GM23338 (cell line): Measurements from ENCODE around the gene ZNF77. TPM values are rescaled to one million over a fixed set of nuclear protein-coding genes. Genes with fewer than 3 reads are reported as not detected.

Source experiments
- STAT1 ChIP-seq: IDR thresholded peaks from one replicate; pipeline ENCODE4 v1.6.1; 2016; ENCODE audit warnings: antibody characterized with exemption; ENCODE audit not compliant: unreplicated experiment
- ZNF331 ChIP-seq: fragments of 250-450 bp; sonication (Bioruptor Pico); IDR thresholded peaks from 2 replicates; pipeline ENCODE4 v1.5.0; 2020; ENCODE audit warnings: low read depth, mild to moderate bottlenecking, moderate library complexity
- polyA plus RNA-seq: library from polyadenylated mRNA; unstranded; fragments of >200 nt; fragmentation: Nextera tagmentation; extraction: Ambion mirVana; gene quantifications from 2 replicates; pipeline ENCODE4 v1.2.1, GENCODE V29; 2016
- total RNA-seq: library from RNA; depleted of rRNA; stranded (reverse); fragments of >200 nt; shearing (Covaris generic); gene quantifications from 2 replicates; pipeline ENCODE4 v1.2.3, GENCODE V29; 2014; rRNA removed
- TF ChIP-seq, protein P1 (sequence below): IDR thresholded peaks from one replicate; pipeline ENCODE4 v1.6.1; 2018; ENCODE audit warnings: antibody characterized with exemption; ENCODE audit not compliant: unreplicated experiment
- TF ChIP-seq, protein P2 (sequence below), 2 experiments: fragments of 200-600 bp in 1 of 2; sonication (generic) in 1 of 2; conservative IDR thresholded peaks; 2 replicates each; pipeline versions ENCODE4 v1.5.1 to v1.6.1; 2016 to 2017; ENCODE audit warnings: antibody characterized with exemption in 2 of 2, low read depth in 2 of 2, mild to moderate bottlenecking in 2 of 2, moderate library complexity in 1 of 2

Gene ZNF77
- total and polyA plus RNA-seq, 2 experiments from 2014 or later, result 3.3 to 4.5 TPM

DNA sequence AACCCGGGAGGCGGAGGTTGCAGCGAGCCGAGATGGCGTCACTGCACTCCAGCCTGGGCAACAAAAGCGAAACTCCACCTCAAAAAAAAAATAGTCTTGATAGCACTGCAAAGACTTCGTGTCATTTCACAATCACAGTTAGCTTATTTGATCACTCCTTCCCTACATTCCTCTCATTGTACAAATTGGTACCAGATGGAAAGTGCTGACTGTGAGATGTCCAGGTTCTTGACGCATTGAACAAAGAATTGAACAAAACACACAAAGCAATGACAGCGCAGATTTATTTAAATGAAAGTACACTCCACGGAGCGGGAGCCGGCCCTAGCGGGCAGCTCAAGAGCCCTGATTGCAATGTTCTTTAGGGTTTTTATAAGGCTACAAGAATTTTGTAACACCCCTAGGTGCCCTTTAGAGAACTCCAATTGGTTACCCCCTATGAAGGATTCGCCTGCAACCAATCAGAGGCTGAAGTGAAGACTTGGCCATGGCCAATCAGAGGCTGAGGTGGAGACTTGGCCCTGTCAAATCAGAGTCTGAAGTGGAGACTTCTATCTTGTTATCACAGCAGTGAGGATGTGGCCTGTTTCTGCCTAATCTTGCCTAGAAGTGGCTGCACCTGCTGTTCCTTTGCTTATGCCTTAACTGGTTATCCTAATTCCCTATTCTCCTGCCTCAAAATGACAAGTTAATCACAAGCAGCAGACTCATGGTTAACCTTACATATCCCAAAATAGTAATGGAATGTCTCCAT is 60.9 kb downstream of the ZNF77 start (continued):
- TF ChIP-seq, protein P1, sequence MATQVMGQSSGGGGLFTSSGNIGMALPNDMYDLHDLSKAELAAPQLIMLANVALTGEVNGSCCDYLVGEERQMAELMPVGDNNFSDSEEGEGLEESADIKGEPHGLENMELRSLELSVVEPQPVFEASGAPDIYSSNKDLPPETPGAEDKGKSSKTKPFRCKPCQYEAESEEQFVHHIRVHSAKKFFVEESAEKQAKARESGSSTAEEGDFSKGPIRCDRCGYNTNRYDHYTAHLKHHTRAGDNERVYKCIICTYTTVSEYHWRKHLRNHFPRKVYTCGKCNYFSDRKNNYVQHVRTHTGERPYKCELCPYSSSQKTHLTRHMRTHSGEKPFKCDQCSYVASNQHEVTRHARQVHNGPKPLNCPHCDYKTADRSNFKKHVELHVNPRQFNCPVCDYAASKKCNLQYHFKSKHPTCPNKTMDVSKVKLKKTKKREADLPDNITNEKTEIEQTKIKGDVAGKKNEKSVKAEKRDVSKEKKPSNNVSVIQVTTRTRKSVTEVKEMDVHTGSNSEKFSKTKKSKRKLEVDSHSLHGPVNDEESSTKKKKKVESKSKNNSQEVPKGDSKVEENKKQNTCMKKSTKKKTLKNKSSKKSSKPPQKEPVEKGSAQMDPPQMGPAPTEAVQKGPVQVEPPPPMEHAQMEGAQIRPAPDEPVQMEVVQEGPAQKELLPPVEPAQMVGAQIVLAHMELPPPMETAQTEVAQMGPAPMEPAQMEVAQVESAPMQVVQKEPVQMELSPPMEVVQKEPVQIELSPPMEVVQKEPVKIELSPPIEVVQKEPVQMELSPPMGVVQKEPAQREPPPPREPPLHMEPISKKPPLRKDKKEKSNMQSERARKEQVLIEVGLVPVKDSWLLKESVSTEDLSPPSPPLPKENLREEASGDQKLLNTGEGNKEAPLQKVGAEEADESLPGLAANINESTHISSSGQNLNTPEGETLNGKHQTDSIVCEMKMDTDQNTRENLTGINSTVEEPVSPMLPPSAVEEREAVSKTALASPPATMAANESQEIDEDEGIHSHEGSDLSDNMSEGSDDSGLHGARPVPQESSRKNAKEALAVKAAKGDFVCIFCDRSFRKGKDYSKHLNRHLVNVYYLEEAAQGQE, result no peak
- TF ChIP-seq STAT1, result no peak
- TF ChIP-seq, protein P2, sequence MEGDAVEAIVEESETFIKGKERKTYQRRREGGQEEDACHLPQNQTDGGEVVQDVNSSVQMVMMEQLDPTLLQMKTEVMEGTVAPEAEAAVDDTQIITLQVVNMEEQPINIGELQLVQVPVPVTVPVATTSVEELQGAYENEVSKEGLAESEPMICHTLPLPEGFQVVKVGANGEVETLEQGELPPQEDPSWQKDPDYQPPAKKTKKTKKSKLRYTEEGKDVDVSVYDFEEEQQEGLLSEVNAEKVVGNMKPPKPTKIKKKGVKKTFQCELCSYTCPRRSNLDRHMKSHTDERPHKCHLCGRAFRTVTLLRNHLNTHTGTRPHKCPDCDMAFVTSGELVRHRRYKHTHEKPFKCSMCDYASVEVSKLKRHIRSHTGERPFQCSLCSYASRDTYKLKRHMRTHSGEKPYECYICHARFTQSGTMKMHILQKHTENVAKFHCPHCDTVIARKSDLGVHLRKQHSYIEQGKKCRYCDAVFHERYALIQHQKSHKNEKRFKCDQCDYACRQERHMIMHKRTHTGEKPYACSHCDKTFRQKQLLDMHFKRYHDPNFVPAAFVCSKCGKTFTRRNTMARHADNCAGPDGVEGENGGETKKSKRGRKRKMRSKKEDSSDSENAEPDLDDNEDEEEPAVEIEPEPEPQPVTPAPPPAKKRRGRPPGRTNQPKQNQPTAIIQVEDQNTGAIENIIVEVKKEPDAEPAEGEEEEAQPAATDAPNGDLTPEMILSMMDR (conservative IDR thresholded peaks at IDR 0.05; ENCODE audit: low read depth in 2 of 2), result no peak
- no peak for TF ChIP-seq ZNF331 (CRISPR knock-in tag)

Other genes starting within 250 kb of the ZNF77 start
- gene GNG7, start 242.3 kb downstream of the ZNF77 start, total RNA-seq, result 5.4 and 8.3 TPM in 2 replicates
- gene GNG7, start 242.3 kb downstream of the ZNF77 start, polyA plus RNA-seq, result 5.1 and 5.8 TPM in 2 replicates
- gene DIRAS1, start 223.6 kb downstream of the ZNF77 start, total RNA-seq, result 17.1 and 18.6 TPM in 2 replicates
- gene DIRAS1, start 223.6 kb downstream of the ZNF77 start, polyA plus RNA-seq, result 2.8 and 3.8 TPM in 2 replicates
- 46.5 and 47.4 TPM in 2 replicates for gene SLC39A3, start 205.0 kb downstream of the ZNF77 start, total RNA-seq
- 30.9 and 33.5 TPM in 2 replicates for gene SLC39A3, start 205.0 kb downstream of the ZNF77 start, polyA plus RNA-seq
- 79.3 and 102 TPM in 2 replicates for gene SGTA, start 161.7 kb downstream of the ZNF77 start, total RNA-seq
- gene SGTA, start 161.7 kb downstream of the ZNF77 start, polyA plus RNA-seq, result 69.4 and 71.6 TPM in 2 replicates
- gene THOP1, start 159.5 kb downstream of the ZNF77 start, total RNA-seq, result 229 and 268 TPM in 2 replicates
- 110 and 111 TPM in 2 replicates for gene THOP1, start 159.5 kb downstream of the ZNF77 start, polyA plus RNA-seq
- 3.8 and 7.5 TPM in 2 replicates for gene ZNF554, start 125.1 kb downstream of the ZNF77 start, total RNA-seq
- gene ZNF554, start 125.1 kb downstream of the ZNF77 start, polyA plus RNA-seq, result 1.4 and 2.0 TPM in 2 replicates
- gene ZNF555, start 103.5 kb downstream of the ZNF77 start, total RNA-seq, result 7.5 and 11.4 TPM in 2 replicates
- gene ZNF555, start 103.5 kb downstream of the ZNF77 start, polyA plus RNA-seq, result 2.9 and 3.5 TPM in 2 replicates
- gene ZNF556, start 77.6 kb downstream of the ZNF77 start, total RNA-seq, result not detected in 2 replicates
- not detected in 2 replicates for gene ZNF556, start 77.6 kb downstream of the ZNF77 start, polyA plus RNA-seq
- 7.6 and 10.8 TPM in 2 replicates for gene ZNF57, start 44.0 kb downstream of the ZNF77 start, total RNA-seq
- gene ZNF57, start 44.0 kb downstream of the ZNF77 start, polyA plus RNA-seq, result 4.8 and 6.4 TPM in 2 replicates
- gene TLE6, start 32.6 kb upstream of the ZNF77 start, total RNA-seq, result 0.70 and 2.4 TPM in 2 replicates
- gene TLE6, start 32.6 kb upstream of the ZNF77 start, polyA plus RNA-seq, result 1.3 and 2.4 TPM in 2 replicates
- 21.3 and 22.8 TPM in 2 replicates for gene TLE2, start 84.3 kb upstream of the ZNF77 start, total RNA-seq
- gene TLE2, start 84.3 kb upstream of the ZNF77 start, polyA plus RNA-seq, result 5.2 and 5.6 TPM in 2 replicates
- 151 and 154 TPM in 2 replicates for gene TLE5, start 117.5 kb upstream of the ZNF77 start, total RNA-seq
- 130 and 132 TPM in 2 replicates for gene TLE5, start 117.5 kb upstream of the ZNF77 start, polyA plus RNA-seq
- gene GNA11, start 149.4 kb upstream of the ZNF77 start, total RNA-seq, result 22.6 and 26.9 TPM in 2 replicates
- gene GNA11, start 149.4 kb upstream of the ZNF77 start, polyA plus RNA-seq, result 15.8 and 16.2 TPM in 2 replicates
- 0.14 TPM in 1 of 2 replicates, not detected in the other for gene GNA15, start 191.1 kb upstream of the ZNF77 start, total RNA-seq
- 0.10 and 0.31 TPM in 2 replicates for gene GNA15, start 191.1 kb upstream of the ZNF77 start, polyA plus RNA-seq
- 0.24 TPM in 1 of 2 replicates, not detected in the other for gene S1PR4, start 233.8 kb upstream of the ZNF77 start, total RNA-seq
- not detected in 2 replicates for gene S1PR4, start 233.8 kb upstream of the ZNF77 start, polyA plus RNA-seq
- gene NCLN, start 241.0 kb upstream of the ZNF77 start, total RNA-seq, result 125 and 144 TPM in 2 replicates
- gene NCLN, start 241.0 kb upstream of the ZNF77 start, polyA plus RNA-seq, result 85.6 and 95.2 TPM in 2 replicates